Stimulated activated CD8-positive, alpha-beta memory T cell treated with anti-CD3 and anti-CD28 coated beads, Interleukin-12 subunit alpha, Interleukin-12 subunit beta, amount 100 ng/mL, for 1 hour (primary cell): ENCODE measurements around the gene KIF26B.

Source experiments
- DNase-seq: peaks from one replicate; pipeline ENCODE4 v3.0.0-alpha.2; 2020; ENCODE audit warnings: low read depth

The KIF26B gene

GRCh38 chr1:245172026-245172425 lies 17.2 kb downstream of the KIF26B start:
- no peak for DNase-seq

GRCh38 chr1:245172829-245173228 lies 18.0 kb downstream of the KIF26B start:
- no peak for DNase-seq

GRCh38 chr1:245173446-245174211 lies 18.8 kb downstream of the KIF26B start:
- DNase-seq: no peak

- no peak for DNase-seq
Measured at GRCh38 chr1:245177071-245177900, 22.5 kb downstream of the KIF26B start.

GRCh38 chr1:245179706-245180105 lies 24.9 kb downstream of the KIF26B start:
- DNase-seq: no peak

- no peak for DNase-seq
Measured at GRCh38 chr1:245180496-245181157, 25.8 kb downstream of the KIF26B start.

GRCh38 chr1:245181158-245181517 lies 26.4 kb downstream of the KIF26B start:
- DNase-seq: no peak

GRCh38 chr1:245182028-245182427 lies 27.2 kb downstream of the KIF26B start:
- no peak for DNase-seq

GRCh38 chr1:245183429-245183828 lies 28.6 kb downstream of the KIF26B start:
- DNase-seq: no peak

- DNase-seq: no peak
Measured at GRCh38 chr1:245184779-245185178, 30.0 kb downstream of the KIF26B start.

- DNase-seq: no peak
Measured at GRCh38 chr1:245188403-245188802, 33.6 kb downstream of the KIF26B start.

- no peak for DNase-seq
Measured at GRCh38 chr1:245195398-245195797, 40.6 kb downstream of the KIF26B start.

GRCh38 chr1:245197121-245197520 lies 42.3 kb downstream of the KIF26B start:
- no peak for DNase-seq

GRCh38 chr1:245197911-245198379 lies 43.2 kb downstream of the KIF26B start:
- no peak for DNase-seq

GRCh38 chr1:245198748-245199516 lies 44.1 kb downstream of the KIF26B start:
- DNase-seq: no peak

- DNase-seq: no peak
Measured at GRCh38 chr1:245200146-245200545, 45.4 kb downstream of the KIF26B start.

- DNase-seq: no peak
Measured at GRCh38 chr1:245201201-245201600, 46.4 kb downstream of the KIF26B start.

GRCh38 chr1:245201827-245202226 lies 47.0 kb downstream of the KIF26B start:
- DNase-seq: no peak

GRCh38 chr1:245205396-245205795 lies 50.6 kb downstream of the KIF26B start:
- no peak for DNase-seq

- no peak for DNase-seq
Measured at GRCh38 chr1:245205864-245206263, 51.1 kb downstream of the KIF26B start.

- DNase-seq: no peak
Measured at GRCh38 chr1:245207056-245207638, 52.4 kb downstream of the KIF26B start.

- no peak for DNase-seq
Measured at GRCh38 chr1:245207801-245208200, 53.0 kb downstream of the KIF26B start.
